RPMI8226 (cell line): ENCODE measurements around the gene DOCK10.
"Not testable (repeated sequence)": the region's sequence is repeated elsewhere in the genome, so short reads cannot be mapped to it uniquely, and the experiment has no call there.

ENCODE experiments used
- DNase-seq: peaks from one replicate; pipeline ENCODE4 v3.0.0-alpha.2; 2015

Gene DOCK10

DNA sequence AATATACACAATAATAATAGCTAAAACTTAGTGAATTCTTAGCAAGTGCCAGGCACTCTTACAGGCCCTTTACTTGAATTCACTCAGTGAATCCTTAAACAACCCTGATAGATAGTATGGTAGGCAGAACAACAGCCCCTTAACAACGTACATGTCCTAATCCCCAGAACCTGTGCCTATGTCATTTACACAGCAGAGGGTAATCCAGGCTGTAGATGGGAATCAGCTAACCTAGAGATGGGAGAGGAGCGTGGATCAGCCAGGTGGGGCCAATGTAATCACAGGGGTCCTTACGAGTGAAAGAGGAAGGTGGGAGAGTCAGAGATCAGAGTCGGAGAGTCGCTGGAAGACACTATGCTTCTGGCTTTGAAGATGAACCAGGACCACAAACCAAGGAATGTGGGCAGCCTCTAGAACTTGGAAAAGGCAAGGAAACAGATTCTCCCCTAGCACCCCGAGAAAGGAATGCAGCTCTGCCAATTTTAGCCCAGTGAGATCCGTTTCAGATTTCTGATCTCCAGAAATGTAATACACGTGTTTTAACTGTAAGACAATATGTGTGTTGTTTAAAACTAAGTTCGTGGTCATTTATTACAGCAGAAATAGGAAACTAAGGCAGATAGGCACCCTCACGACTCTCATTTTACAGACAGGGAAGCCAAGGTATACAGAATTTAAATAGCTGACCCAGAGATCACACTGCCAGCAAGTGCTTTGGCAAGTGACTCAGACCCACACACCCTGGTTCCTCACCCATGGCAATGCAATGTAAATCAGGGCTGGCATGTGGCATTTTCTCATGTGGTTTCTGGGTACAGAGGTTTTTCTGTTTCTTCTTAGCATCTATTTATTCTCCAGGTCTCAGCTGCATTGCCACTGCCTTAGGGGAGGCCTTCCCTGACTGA, 68.9 kb downstream of the DOCK10 start:
- no peak for DNase-seq

DNA sequence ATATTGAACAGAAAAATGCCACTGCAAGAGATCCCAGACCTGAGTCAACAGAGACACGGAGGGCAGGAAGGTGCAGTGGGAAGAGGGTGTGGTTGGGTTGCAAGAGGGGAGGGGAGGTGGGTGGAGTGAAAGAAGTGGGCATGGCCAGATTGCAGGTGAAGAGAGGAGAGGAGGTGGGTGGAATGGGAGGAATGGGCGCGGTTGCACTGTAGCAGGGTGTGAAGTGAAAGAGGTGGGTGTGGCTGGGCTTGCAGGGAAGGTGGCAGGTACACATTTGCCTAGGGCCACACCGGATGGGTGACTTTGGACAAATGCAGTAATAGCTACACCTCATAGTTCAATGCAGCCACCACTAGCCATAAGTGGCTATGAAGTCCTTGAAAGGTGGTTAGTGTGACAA, 71.1 kb downstream of the DOCK10 start:
- DNase-seq, result no peak

DNA sequence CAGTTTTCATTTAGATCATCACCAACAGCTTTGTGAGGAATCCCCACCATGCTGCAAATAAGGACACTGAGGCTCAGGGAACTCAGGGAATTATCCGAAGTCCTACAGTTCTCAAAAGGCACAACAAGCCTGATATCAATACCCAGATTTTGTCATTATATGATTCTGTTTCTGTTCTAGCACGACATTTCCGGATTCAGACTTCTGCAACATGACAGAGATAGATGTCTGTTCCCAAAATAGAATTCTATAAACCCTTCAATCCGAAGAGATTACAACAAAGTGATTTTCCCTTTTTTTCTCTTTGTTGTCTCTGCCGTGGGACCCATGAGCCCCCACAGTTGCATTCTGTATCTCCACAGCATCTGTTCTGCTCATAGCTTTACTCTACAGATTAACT, 72.0 kb downstream of the DOCK10 start:
- no peak for DNase-seq

DNA sequence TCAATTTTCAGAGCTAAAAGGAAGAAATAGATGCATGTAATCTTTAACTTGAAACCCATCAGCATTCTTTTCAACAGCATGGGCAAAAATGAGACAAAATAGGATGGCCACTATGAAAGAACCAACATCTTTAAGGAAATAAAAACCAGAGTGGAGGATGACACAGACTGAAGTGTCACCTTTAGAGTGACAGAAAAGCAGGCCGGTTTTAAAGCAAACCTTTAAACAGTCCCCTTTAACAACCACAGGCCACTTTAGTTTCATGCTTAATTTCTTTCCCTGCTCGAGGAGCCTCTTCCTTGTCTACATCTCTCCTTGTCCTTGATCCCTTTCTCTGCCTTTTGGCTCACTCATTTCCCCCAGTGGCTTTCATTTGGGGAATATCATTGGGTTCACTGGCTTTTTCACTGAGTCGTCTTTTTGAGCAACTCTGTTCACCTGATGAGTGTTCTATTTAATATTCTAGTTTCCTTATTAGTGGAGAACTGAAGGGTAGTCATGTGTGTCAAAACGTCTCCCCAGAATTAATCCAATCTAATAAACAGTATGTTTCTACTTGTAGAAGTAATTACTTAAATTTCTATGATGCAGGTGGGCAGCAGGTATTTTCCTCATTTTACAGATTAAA, 72.5 kb downstream of the DOCK10 start:
- DNase-seq, result no peak

DNA sequence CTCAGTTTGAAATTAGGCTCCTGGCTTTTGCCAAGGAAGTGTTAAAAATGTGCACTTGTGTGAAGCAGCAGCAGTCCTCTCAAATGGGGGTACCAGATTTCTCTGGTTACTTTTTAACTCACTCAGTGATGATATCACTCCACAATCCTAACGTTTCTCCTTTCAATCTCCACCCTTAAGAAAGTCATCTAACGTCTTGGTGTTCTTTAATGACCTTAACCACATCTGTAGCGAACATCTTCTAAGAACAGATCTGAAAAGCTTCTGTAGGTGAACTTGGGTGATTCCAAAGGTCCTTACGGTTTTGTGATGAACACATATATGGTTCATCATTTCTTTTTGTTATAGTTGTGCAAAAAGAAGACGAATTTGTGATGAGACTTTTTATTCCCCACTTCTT, 73.2 kb downstream of the DOCK10 start:
- DNase-seq, result no peak

DNA sequence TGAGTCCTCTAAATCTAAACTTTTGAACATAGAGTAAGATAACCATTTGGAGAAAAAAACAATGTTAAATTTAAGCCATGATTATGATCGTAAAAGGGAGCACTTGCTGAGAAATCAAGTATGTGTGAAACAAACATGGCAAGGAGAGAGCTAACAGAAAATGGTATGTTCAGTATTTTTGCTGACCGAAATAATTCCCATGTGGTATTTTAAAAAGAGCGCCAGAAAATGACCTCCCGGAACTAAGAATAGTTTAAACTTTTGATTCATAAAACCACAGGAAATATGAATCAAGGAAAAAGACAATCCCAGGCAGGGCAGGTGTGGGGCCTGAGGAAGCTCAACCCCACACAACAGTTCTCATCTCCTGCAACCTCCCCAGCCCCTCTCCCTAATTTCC, 74.2 kb downstream of the DOCK10 start:
- DNase-seq, result peak; percentile 5

DNA sequence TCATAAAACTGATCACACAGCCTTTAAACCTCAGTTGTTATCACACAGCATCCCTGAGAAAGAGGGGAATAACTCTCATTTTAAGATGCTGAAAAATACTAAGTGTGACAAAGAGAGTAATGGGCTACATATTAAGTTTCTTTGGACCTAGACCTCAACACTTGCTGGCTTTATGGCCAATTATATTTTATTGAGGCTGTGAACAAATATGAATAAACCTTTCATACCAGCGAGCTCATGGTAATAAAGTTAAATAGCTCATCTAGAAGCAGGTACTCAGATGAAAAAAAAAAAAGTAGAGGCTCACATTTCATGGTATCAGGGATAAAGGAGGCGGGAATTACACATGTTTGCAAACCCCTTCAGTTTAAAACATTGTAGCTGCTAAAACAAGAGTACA, 75.7 kb downstream of the DOCK10 start:
- no peak for DNase-seq

DNA sequence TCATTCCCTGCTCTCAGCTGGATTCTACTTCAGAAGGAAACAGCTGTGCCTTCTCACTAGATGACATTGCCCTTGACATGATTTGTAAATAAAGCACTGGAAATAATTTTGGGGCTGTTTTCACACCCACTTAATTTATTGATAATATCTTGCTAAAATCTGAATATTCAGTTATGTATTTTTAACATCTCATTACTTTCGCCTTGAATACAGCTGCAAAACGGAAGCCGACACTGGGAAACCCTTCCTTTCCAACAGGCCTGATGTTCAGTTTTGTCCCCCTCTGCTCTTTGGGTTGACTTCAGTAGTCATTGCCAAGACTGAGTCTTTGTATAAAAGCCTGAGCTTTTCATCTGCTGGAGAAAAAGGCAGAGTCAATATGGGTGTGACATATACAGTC, 82.7 kb downstream of the DOCK10 start:
- DNase-seq, result no peak

DNA sequence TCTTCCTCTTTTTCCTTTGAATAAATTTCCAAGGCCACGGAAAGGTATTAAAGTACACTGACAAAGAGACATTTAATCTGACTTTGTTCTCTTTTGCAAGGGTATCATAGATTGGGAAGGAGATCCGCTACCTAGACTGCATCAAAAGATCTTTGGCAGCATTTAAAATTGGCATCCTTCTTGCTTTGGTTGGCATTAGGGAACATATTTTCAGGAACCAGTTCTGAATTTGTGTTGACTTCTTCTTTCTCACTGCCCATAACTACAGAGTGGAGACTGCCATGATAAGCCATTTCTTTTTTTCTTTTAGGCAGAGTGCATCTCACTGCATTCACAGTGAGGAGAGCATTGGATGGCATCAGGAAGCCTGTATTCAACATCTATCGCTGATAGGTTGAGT, 83.4 kb downstream of the DOCK10 start:
- no peak for DNase-seq

DNA sequence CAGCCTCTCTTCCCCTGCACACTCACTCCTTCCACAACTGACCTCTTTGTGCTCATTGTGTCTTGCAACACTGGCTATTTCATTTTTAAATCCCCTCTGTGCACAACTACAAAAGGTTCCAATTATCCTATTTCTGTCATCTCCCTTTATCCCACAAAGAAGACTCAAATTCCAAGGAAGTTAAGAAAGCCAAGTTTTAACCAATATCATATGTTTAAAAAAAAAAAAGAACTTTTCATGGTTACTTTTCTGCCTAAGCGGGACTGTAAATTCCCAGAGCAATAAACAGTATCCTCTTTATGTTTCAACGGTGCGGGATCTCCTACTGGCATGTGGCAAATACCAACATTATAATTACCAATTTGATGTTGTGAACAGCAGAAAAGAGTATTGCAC, 83.8 kb downstream of the DOCK10 start:
- DNase-seq, result no peak

DNA sequence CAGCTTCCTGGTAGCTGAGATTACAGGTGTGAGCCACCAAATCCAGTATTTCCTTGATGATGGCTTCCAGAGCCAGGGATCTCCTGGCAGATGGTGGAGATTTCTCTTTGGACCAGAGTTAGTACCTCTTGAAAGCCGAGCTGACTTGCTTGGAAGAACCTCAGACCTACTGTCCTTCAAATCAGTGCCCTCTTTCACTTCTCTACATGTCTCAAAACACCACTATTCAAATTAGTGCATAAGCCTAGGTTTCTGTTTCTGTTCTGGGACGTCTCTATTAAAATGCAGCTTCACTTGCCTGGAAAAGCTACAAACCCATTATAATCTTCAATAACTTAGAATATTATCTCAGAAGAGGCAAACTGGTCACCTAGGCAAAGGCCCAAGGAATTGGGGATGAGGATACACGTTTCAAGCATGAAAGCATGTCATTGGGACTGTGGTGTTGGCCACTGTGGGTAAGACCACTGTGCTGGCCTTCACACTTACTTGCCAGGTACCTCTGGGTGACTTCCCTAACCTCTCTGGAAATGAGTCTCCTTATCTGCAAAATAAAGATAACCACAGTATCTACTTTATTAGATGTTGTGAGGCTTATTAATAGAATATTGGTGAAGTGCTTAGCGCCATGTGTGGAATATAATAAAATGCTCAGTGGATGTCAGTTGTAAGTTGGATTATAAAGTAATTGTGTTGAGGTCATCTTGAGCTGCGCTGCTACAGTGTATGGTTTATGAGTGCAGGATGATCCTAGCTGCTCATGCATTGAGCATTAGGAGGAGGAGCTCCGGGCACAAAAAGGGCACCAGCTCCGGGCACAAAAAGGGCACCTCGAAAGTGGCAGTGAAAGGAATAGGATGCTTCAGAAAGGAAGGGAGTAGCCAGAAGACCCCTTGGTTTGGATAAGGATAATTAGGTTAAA, 84.5 kb downstream of the DOCK10 start:
- no peak for DNase-seq

DNA sequence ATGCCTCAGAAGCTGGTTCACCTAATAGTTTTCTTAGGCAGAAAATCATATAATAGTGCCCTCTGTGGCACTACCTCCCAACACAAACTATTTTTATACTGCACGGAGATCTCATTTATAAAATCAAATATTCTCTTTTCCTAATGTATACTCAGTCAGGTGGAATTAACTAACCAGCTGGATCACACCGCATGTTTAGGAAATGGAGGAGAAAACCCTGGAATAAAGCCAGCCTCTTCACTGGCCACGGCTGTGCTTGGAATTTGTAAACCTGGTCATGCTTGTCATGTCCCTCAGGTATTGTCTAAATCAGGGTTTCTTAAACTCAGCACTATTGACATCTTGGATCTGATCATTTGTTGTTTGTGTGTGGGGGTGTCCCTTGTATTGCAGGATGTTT, 85.6 kb downstream of the DOCK10 start:
- no peak for DNase-seq

DNA sequence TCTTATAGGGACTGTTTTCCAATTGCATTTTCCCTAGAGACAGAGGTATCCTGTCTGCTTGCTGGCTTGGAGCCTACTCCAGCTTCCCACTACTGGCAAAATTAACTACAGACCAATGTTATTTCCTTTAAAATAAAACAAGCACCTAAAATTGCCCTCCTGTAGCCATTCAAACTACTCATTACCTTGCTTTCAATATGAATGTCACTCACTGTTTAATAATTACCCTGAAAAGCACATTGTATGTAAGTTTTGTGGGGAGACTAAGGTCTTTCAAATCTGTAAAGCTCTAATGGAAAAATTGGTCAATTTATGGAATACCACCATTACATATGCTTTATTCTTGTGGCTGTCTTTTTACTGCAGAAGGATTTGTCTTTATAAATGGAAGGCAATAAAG, 87.3 kb downstream of the DOCK10 start:
- no peak for DNase-seq

DNA sequence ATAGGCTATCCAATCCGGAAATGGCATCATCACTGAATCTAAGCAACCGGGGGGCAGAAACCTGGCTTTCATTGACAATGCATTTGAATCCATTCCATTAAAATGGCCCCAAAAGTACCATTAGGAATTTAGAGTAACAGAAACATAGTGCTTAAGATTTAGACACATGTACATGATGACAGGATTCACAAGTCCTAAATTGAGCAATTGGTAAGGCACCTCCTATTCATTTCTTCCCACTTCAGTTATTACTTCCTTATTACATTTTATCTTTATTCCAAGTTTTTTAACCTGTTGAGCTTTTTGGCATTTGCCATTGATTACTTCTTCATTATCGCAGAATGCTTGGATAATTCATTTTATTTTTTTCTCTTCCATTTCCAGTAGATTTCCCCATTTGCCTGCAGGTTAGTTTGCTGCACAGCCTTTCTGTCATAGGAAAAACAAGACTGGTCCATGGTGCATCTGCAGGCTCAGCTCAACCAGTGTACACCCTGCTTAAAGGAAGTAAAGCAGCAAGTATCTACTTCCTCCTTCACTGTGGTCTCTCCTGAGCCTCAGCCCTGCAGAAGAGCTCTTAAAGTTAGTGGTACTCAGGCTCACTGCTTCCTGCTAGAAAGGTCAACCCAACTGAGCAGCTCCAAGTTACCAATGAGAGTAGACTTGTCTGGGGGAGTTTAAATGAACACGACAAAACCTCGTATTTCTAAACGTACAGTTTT, 89.2 kb downstream of the DOCK10 start:
- no peak for DNase-seq

DNA sequence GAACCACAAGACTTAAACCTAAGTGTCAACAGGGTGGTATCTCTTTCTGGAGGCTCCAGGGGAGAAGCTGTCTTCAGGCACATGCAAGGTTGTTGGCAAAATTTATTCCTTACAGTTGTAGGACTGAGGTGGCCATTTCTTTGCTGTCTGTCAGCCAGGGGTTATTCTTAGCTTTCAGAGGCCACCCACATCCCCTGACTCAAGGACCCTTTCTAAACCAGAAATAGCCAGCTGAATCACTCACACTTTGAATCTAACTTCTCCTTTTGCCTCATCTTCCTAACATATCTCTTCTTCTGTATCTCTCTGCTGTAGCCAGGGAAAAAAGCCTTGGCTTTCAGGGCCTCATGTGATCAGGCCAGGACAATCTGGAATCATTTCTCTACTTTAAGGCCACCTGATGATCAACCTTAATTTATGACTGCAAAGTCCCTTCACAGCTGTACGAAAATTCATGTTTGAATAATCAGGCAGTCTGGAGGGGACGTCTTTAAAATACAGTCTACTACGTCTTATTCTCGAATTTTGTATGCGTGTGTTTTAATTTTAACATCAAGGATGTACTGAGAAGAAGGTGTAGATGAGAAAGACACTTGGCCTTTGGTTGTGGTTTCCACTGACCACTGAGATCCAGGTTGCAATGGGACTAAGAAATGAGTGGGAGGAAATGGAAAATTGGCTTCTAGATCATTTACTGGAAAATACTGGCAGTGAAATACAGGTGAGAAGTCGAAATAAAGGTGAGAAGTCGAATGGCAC, 90.4 kb downstream of the DOCK10 start:
- DNase-seq, result no peak

DNA sequence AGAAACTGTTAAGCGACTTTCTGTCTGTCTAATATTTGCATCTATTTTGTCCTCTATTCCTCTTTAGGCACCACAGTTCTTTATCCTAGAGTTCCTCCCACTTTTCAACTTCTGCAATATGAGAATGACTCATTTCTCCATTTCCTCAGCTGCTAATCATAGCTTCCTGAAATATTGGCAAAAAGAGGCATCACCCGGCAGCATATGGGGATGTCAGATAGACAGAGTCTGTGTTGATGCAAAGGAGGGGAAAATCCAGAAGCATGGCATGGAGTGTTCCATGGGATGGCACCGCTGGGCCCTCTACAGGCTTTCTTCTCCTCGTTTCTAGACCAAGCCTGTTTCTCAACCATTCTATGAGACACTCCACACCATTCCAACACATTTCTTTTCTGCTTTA, 93.4 kb downstream of the DOCK10 start:
- no peak for DNase-seq

DNA sequence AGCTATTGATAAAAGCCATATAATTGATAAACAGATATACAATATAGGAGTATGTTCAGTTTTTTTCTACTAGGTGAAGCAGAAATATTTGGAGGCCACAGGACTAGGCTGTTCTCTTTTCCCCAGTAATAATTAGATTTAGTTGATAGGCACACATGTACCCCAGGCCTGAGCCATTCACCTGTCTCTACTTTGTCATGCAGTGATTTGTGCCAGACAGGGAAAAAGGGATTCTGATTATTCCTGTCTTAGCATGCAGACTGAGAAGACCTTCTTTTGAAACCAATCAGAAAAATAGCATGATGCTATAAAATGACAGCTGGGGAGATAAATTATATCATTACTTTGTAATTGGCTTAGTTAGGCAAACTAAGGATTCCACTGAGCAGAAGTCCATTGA, 94.3 kb downstream of the DOCK10 start:
- no peak for DNase-seq

DNA sequence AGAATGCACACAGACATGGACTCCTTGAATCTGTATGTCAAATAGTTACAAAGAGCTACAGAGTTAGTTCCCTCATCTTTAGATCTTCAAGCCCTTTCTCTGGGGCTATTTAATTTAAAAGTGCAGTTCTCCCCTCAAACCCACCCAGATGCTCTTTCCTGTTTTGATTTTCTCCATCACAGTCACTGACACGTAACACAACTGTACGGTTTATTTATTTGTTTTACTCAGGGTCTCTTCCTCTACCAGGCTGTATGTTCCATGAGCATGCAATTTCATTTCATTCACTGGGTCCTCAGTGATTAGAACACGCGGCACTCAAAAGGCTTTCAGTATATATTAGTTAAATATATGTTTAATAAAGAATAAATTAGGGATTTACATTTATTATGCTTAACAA, 94.7 kb downstream of the DOCK10 start:
- DNase-seq, result no peak

DNA sequence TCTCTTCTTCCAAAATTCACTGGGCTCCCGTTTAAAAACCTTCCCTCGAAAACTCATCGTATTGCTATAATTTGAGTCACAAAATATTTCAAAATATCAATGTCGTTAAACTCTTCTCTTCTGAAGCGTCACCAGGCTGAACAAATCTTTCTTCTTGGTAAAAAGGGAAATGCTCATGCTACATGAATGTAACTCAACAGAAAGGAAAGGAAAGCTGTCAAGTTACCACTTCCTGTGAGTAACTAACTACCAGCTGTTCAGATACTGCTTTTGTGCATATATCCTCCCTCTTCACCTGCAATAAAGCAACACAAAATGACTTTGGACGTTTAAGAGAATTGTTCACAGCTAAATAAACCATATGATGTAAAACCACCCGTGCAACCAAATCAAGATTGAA, 95.4 kb downstream of the DOCK10 start:
- no peak for DNase-seq

DNA sequence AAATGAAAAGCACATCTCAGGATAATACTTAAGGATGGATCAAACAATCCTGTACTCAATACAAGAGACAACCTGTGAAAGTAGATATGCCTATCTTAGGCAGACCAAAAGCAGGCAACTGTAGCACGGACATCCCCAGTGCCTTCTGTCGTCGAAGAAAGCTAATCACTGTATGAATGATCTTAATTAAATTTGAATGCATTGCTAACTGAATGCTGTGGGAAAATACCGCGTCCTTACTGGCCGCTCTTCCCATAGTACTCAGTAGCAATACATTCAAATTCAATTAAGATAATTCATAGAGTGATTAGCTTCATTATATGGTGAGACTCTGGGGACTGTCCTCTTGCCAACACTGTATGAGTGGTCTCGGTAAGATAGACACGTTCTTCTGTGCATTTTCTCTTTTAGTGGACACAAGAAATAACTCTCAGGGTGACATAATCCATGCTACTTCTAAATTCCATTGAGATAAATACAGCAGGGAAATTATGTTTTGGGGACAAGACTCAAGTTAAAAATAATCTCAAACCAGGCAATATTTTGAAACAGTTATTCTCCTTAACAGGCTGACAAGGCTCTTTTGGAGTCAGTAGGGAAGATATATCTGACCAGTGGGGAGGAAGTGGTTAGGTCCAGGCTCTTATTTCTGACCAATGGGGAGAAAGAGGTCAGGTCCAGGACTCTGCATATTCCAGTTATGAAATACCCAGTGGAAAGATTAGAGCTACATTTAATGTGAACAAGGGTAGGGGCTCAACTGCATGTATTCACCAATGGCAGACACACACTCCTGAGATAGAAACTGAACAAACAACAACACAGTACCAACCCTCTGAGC, 97.3 kb downstream of the DOCK10 start:
- DNase-seq, result no peak

DNA sequence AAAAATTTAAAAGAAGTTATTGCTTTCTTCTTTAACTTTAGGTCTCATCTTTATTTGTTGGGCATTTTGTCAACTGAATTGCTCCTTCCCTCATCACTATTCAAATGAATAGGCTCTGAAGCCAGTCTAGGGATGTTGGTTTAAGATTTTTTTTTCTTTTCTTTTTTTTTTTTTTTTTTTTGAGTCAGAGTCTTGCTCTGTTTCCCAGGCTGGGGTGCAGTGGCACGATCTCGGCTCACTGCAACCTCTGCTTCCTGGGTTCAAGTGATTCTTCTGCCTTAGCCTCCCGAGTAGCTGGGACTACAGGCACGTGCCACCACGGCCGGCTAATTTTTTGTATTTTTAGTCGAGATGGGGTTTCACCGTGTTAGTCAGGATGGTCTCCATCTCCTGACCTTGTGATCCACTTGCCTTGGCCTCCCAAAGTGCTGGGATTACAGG, 98.6 kb downstream of the DOCK10 start:
- DNase-seq, result not testable (repeated sequence)
